K562 (cell line): ENCODE measurements around the gene ATF6B. TPM values are rescaled to one million over a fixed set of nuclear protein-coding genes. Genes with fewer than 3 reads are reported as not detected.
A peak's percentile ranks its signal among the peaks of the same experiment; 100 is the strongest.

ENCODE experiments used
- CBFA2T3 ChIP-seq: fragments of 450-650 bp; IDR thresholded peaks from 2 replicates; pipeline ENCODE4 v1.6.1; 2017
- DMBX1 ChIP-seq: fragments of 250-450 bp; sonication (Bioruptor Pico); IDR thresholded peaks from 2 replicates; pipeline ENCODE4 v1.8.0; 2022; ENCODE audit warnings: inconsistent platforms, mild to moderate bottlenecking, moderate library complexity, borderline replicate concordance
- FOXK1 ChIP-seq: sonication (generic); formaldehyde crosslinking; IDR thresholded peaks from 2 replicates; pipeline ENCODE4 v1.8.0; 2022; ENCODE audit warnings: missing genetic modification reagents, mild to moderate bottlenecking, borderline replicate concordance
- KDM4B ChIP-seq, 2 experiments: fragments of 450-650 bp in 1 of 2; sonication (generic) in 1 of 2; IDR thresholded peaks; 2 replicates each; pipeline ENCODE4 v1.6.1; 2016 to 2017; ENCODE audit warnings: borderline replicate concordance in 2 of 2, antibody characterized with exemption in 1 of 2, low read depth in 1 of 2, mild to moderate bottlenecking in 1 of 2
- KLF6 ChIP-seq: fragments of 250-450 bp; sonication (Bioruptor Pico); IDR thresholded peaks from 2 replicates; pipeline ENCODE4 v1.4.0; 2020; ENCODE audit warnings: mild to moderate bottlenecking, moderate library complexity, borderline replicate concordance
- MYC ChIP-seq, 2 experiments: fragments of 250-450 bp in 1 of 2; sonication (Bioruptor Pico) in 1 of 2; IDR thresholded peaks; 2 replicates each; pipeline versions ENCODE4 v1.5.1 to v1.6.1; 2012 to 2021; ENCODE audit warnings: low read depth in 2 of 2, borderline replicate concordance in 1 of 2, improper control_type of control experiment in 1 of 2, low read length in 1 of 2, mild to moderate bottlenecking in 1 of 2, moderate library complexity in 1 of 2
- ZBTB7A ChIP-seq: IDR thresholded peaks from 2 replicates; pipeline ENCODE4 v1.6.1; 2011; ENCODE audit warnings: low read depth, mild to moderate bottlenecking, low read length, moderate library complexity, borderline replicate concordance; ENCODE audit not compliant: control insufficient read depth
- ZNF717 ChIP-seq: fragments of 250-450 bp; sonication (Bioruptor Pico); IDR thresholded peaks from 2 replicates; pipeline ENCODE4 v1.5.0; 2021
- ZNF766 ChIP-seq: fragments of 200-800 bp; sonication (Bioruptor generic); conservative IDR thresholded peaks from 2 replicates; pipeline ENCODE4 v1.6.1; 2016; ENCODE audit warnings: missing genetic modification characterization, missing compliant biosample characterization
- polyA plus RNA-seq, 8 experiments: library from polyadenylated mRNA; depleted of rRNA in 4 of 8; stranded (reverse) in 5 of 8; unstranded in 3 of 8; fragments of >200 nt; fragmentation: Nextera tagmentation in 2 of 8; fragmentation: Illumina TruSeq in 1 of 8; extraction: Ambion mirVana in 2 of 8; extraction: Trizol in 1 of 8; gene quantifications; 2 replicates each; pipeline versions ENCODE4 v1.2.1 to v1.2.3, GENCODE V29; 2011 to 2014; ENCODE audit warnings: inconsistent platforms in 1 of 8, missing spikeins in 1 of 8
- total RNA-seq, 7 experiments: library from RNA; depleted of rRNA in 6 of 7; stranded (reverse); fragments of >200 nt in 6 of 7; fragmentation: Illumina TruSeq in 2 of 7; extraction: Trizol in 2 of 7; gene quantifications; 2 replicates each; pipeline versions ENCODE4 v1.2.1 to v1.2.3, GENCODE V29; 2011 to 2021; ENCODE audit warnings: low replicate concordance in 1 of 7
- TF ChIP-seq, protein P1 (sequence below), 2 experiments: fragments of 450-650 bp; formaldehyde crosslinking in 1 of 2; IDR thresholded peaks; 2 replicates each; pipeline versions ENCODE4 v1.4.0 to v1.6.1; 2014 to 2020; ENCODE audit warnings: mild to moderate bottlenecking in 2 of 2, borderline replicate concordance in 1 of 2, low read depth in 1 of 2
- TF ChIP-seq, protein P2 (sequence below): IDR thresholded peaks from 2 replicates; pipeline ENCODE4 v1.6.1; 2011; ENCODE audit warnings: borderline replicate concordance, low read depth, mild to moderate bottlenecking, moderate library complexity, low read length; ENCODE audit not compliant: insufficient read depth, poor library complexity, severe bottlenecking
- TF ChIP-seq, protein P3 (sequence below): fragments of 450-650 bp; formaldehyde crosslinking; IDR thresholded peaks from 2 replicates; pipeline ENCODE4 v1.4.0; 2022; ENCODE audit warnings: missing genetic modification characterization

Gene ATF6B
- total and polyA plus RNA-seq, 9 of the 15 experiments (the other 6 are each of a cell fraction or from before 2014, with no cell fraction given): 20.7 to 131 (median 31.7) TPM

DNA sequence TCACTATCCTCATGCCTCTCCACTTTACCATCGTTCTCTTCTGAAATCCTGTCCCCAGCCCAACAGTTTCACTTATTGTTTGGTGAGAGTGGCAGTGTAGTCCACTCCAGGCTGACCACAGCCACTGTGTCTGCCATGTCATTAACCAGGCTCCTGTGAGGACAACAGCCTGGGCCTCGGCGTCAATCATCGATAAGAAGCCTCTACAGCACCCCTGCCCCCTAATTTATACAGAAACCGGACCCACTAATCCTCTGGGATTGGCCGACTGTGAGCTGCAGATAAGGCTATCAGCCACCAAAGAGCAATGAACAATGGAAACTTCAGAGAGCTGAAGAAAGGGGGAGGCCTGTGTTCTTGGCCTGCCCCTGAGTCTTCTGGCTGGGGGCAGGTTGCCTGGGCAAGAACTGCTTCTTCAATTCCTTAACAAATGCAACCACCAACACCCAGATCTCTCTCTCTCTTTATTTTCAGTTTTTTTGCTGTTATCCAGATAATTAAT is 39.8 kb upstream of the ATF6B start (continued):
- TF ChIP-seq, protein P1, sequence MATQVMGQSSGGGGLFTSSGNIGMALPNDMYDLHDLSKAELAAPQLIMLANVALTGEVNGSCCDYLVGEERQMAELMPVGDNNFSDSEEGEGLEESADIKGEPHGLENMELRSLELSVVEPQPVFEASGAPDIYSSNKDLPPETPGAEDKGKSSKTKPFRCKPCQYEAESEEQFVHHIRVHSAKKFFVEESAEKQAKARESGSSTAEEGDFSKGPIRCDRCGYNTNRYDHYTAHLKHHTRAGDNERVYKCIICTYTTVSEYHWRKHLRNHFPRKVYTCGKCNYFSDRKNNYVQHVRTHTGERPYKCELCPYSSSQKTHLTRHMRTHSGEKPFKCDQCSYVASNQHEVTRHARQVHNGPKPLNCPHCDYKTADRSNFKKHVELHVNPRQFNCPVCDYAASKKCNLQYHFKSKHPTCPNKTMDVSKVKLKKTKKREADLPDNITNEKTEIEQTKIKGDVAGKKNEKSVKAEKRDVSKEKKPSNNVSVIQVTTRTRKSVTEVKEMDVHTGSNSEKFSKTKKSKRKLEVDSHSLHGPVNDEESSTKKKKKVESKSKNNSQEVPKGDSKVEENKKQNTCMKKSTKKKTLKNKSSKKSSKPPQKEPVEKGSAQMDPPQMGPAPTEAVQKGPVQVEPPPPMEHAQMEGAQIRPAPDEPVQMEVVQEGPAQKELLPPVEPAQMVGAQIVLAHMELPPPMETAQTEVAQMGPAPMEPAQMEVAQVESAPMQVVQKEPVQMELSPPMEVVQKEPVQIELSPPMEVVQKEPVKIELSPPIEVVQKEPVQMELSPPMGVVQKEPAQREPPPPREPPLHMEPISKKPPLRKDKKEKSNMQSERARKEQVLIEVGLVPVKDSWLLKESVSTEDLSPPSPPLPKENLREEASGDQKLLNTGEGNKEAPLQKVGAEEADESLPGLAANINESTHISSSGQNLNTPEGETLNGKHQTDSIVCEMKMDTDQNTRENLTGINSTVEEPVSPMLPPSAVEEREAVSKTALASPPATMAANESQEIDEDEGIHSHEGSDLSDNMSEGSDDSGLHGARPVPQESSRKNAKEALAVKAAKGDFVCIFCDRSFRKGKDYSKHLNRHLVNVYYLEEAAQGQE (IDR thresholded peaks at IDR 0.05; ENCODE audit: borderline replicate concordance): no peak; the same call in 1 of the 2 replicates
- TF ChIP-seq, protein P1 (CRISPR knock-in tag; IDR thresholded peaks at IDR 0.05; ENCODE audit: low read depth): no peak
- TF ChIP-seq KLF6 (peak; percentile 70; the same call in 1 of the 2 replicates), CBFA2T3 (peak; percentile 97), ZBTB7A (peak; percentile 64; the same call in 1 of the 2 replicates), ZNF766 (peak; percentile 95), ZNF717 (no peak), MYC (IDR thresholded peaks at IDR 0.05; ENCODE audit: low read depth, low read length) (peak; percentile 60; the same call in 1 of the 2 replicates), MYC (CRISPR knock-in tag; IDR thresholded peaks at IDR 0.05; ENCODE audit: borderline replicate concordance, low read depth) (no peak), KDM4B (IDR thresholded peaks at IDR 0.05; ENCODE audit: borderline replicate concordance in 2 of 2, low read depth in 1 of 2) (peak in 1 of 2 experiments; percentile 15; a peak in 1 of 4 replicates), DMBX1 (CRISPR knock-in tag) (peak; percentile 99), FOXK1 (no peak)
- TF ChIP-seq, protein P2, sequence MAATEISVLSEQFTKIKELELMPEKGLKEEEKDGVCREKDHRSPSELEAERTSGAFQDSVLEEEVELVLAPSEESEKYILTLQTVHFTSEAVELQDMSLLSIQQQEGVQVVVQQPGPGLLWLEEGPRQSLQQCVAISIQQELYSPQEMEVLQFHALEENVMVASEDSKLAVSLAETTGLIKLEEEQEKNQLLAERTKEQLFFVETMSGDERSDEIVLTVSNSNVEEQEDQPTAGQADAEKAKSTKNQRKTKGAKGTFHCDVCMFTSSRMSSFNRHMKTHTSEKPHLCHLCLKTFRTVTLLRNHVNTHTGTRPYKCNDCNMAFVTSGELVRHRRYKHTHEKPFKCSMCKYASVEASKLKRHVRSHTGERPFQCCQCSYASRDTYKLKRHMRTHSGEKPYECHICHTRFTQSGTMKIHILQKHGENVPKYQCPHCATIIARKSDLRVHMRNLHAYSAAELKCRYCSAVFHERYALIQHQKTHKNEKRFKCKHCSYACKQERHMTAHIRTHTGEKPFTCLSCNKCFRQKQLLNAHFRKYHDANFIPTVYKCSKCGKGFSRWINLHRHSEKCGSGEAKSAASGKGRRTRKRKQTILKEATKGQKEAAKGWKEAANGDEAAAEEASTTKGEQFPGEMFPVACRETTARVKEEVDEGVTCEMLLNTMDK: no peak
- TF ChIP-seq, protein P3, sequence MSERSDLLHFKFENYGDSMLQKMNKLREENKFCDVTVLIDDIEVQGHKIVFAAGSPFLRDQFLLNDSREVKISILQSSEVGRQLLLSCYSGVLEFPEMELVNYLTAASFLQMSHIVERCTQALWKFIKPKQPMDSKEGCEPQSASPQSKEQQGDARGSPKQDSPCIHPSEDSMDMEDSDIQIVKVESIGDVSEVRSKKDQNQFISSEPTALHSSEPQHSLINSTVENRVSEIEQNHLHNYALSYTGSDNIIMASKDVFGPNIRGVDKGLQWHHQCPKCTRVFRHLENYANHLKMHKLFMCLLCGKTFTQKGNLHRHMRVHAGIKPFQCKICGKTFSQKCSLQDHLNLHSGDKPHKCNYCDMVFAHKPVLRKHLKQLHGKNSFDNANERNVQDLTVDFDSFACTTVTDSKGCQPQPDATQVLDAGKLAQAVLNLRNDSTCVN: no peak
